OCI-LY7 (cell line): ENCODE results near the gene RPL28.

Experiments
- CTCF ChIP-seq: fragments of 200-600 bp; sonication (generic); conservative IDR thresholded peaks from 2 replicates; pipeline ENCODE4 v1.5.1; 2014; ENCODE audit warnings: mild to moderate bottlenecking, antibody characterized with exemption, low read length, moderate library complexity, mixed read lengths
- EZH2phosphoT487 ChIP-seq: fragments of 200-600 bp; sonication (generic); IDR thresholded peaks from 2 replicates; pipeline ENCODE4 v1.6.1; 2018; ENCODE audit warnings: low read depth, borderline replicate concordance, mild to moderate bottlenecking, mixed run types, antibody characterized with exemption, low read length, moderate library complexity, mixed read lengths

- TF ChIP-seq CTCF, result no peak
- TF ChIP-seq EZH2phosphoT487, result no peak
These were observed 24.8 kb upstream of the RPL28 start for GRCh38 chr19:55360902-55361301.
